Activated T-cell treated with anti-CD3 and anti-CD28 coated beads, Interleukin-2, amount 50 U/mL, for 48 hours (primary cell): ENCODE data around the gene RGS19.

Source experiments
- DNase-seq, 2 experiments: peaks; one replicate each; pipeline ENCODE4 v3.0.0-alpha.2; 2020

The RGS19 gene

GRCh38 chr20:64047046-64047389 is 32.3 kb downstream of the RGS19 start:
- DNase-seq = no peak

DNA sequence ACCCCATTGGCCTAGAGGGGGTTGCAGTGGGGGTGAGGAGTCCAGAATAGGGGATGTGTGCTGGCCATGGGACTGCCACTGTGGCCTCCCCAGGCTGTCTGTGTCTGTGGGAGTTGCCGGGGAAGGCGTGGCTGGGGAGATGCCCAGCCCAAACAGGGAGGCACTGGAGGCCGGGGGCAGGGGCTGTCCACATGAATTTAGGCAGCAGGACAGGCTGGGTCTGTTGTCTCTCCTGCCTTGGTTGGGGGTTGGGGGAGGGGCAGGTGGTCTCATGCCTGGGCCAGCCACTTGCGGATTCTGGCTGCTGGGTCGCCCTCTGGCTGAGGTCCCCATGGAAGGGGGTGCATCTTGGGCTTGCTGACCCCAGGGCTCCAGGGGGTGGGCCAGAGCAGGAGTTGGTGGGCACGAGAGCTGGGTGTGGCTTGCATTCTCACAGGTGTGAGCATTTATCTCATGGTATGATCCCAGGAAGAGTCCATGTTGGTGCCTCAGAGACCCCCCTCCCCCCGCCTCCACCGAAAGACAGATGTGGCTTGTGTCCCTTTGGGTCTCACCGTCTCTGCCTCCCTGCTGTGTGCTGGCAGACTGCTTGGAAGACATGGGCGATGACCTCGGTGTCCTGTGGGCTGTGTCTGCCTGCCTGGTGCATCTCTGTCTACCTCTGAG is 33.8 kb downstream of the RGS19 start:
- no peak for DNase-seq

DNA sequence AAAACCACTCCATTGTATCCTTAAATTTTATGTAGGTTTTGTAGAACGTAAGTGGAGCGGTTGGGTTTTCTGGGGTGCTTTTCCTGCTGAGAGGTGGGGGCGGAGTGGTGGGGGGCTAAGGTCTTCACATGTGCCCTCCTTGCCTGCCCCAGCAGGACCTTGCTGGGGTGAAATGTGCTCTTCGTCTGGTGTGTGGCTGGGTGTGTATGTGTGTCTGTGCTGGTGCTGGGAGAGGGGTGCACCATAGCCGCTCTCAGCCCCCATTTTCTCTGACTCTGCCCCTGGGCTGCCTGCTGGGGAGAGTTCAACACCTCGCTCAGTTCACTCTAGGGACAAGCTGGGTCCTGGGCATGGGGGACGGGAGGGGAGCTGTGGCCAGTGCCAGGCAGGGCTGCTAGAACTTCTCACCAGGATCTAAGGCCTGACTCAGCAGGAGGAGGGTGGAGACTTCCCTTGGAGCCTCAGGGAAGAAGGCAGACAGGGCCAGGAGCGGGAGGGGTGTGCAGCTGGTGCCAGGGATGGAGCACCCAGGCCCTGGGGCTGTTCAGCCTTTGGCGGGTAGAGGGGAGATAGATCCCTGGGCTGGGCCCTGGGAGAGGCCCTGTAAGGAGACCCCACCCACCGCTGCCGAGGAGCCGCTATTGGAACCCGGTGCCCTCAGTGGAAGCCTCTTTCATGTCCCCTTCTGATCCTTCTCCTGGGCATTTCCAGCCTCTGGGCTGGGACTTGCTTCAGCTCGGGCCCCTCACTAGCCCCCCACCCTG is 34.7 kb downstream of the RGS19 start:
- DNase-seq = no peak

DNA sequence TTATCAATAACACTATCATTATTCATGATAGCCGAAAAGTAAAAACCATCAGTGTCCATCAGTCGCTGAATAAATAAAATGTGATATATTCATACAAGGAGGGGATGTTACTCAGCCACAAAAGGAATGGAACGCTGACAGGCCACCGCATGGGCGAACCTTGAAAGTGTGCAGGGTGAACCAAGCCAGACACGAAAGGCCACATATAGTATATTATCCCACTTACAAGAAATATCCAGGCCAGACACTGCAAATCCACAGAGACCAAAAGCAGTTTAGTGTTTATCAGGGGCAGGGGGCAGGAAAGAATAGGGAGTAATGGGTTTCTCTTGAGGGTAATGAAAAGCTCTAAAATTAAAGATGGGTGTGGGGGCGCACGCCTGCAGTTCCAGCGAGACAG is 35.5 kb downstream of the RGS19 start:
- no peak for DNase-seq

DNA sequence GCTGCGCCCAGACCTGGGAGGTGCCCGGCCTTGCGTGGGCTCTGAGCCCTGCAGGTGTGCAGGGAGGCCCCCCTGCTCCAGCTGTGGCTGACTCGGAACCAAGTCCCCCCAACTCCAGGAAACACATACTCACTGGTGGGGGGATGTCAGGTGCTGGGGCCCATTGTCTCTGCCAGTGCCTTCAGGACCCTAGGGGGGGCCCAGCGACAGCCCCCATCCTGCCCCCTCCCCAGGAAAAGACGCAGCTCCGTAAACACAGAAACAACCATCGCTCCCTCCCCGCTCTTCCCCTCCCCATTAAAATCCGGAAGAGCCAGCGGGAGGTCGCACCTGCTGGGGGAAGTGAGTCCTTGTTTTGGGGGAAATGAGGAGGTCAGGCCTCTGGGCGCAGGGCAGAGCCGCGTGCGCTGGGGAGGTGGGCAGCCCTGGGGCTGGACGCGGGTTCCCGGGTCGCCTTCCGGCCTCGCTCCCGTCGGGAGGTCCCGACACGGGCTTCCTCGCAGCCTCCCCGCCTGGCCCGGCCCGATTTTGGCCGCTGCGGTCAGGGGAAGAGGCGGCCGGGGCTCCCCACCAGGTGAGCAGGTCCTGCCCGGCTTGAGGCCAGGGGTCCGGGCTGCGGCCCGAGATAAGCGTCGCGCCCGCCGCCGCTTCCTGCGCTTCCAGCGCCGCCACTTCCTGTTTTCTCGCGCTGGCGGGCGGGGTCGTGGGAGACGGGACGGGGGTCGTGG is 37.1 kb downstream of the RGS19 start:
- DNase-seq = peak in 1 of 2 experiments; percentile 50

GRCh38 chr20:64041781-64042053 is 37.6 kb downstream of the RGS19 start:
- peak in 1 of 2 experiments; percentile 29 for DNase-seq

DNA sequence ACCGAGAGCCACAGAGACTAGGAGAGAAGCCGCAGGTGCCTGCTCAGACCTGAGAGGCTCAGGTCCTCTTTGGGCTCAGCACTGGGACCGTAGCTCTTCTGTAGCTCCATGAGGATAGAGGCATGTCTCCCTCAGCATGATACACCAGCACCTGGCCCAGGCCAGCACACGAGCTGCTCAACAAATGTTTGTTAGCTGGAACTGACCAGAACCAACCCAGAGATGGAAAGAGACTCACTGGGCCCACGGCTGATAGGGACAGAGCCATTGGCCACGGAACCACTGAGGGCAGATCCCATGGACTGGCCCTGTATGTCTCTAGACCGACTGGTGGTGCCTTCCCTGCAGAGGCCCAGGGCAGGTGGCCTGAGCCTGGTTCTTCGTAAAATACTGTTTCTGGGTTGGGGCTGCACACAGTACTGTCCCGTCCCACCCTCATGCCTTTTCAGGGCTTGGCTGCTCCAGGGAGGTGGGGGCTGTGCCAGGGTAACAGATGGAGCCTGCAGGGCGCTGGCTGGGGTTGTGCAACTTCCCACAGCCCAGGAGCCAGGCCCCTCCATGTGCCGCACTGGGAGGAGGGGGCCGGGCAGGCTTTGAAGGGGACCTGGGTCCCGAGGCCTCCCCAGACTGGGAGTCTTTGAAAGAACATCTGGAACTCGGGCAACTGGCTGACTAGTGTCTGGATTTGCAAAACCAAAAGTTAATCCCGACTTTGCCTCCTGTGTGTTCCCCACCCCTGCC is 38.1 kb downstream of the RGS19 start:
- DNase-seq = no peak

DNA sequence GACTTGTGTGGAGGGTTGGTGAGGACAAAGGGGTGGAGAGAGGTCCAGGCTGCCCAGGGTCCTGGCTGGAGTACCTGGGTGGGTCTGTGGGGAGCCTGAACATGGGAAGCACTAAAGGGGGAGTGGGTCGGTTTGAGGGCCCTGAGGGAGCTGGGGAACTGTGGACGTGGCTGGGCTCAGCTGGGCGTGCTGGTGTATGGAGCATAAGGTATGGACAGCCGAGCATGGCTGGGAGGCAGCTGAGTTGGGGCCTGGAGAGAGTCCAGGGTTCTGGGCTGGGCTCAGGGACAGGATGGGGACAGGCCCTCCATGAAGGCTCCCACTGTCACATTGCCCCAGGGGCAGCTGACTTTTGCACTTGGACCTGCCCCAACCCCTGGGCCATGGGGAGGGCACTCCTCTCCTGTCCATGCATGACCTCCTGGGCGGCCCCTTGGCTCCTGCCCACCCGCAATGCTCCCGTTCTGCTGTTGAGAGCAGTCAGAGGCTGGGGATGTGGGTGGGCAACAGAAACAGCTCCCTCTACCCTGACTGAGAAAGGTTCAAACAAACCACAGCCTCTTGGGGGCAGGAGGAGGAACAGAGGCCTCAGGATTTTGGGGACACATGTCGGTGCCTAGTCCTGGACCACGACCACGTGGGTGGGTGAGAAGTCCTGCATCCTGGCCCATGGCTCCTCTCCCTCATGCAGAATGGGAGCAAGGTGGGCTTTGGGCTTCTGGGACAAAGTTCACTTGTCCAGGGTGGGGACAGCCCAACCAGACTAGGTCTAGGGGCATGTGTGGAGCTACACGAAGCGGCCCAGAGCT is 38.9 kb downstream of the RGS19 start:
- no peak for DNase-seq

DNA sequence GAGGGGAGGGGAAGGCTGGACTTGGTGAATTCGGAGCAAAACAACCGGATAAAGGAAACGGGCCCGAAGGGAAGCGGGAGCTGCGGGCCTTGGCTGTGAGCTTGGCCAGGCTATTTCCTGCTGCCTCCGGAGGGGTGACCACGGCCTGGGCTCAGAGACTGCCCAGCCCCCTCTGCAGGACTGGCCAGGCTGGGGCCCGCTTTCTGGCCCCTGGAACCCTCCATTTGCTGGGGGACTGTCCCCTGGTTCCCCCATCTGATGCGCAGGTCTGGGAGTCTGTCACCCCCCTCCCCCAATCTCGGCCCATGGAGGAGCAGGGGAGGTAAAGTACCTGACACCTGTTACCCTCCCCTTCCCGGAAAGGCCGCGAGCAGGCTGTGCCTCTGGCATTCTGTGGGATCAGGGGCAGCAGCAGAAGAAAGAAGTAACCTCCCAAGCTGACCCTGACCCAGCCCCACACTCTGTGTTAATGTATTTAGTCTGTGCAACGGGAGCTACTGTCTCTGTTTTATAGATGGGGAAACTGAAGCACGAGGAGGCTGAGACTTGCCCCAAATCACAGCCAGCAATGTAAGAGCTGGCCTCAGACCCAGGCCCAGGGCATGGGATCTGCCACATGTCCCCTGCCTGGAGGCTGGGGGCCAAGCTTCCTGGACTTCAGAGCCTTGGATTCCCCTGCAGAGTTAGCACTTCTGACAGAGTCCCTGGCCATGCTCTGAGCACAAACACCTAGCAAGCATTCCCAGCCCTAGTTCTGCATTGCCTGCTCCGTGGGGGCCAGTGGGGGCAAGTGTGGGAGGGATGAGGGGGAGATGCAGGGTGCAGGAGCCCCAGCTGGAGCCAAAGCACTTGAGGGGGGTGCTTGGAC is 39.8 kb downstream of the RGS19 start:
- DNase-seq = no peak

GRCh38 chr20:64038565-64039292 is 40.6 kb downstream of the RGS19 start:
- DNase-seq = peak; percentile 86 to 88

- no peak for DNase-seq
Observed at GRCh38 chr20:64038224-64038564, 41.1 kb downstream of the RGS19 start.

- peak; percentile 49 to 54 for DNase-seq
Observed at GRCh38 chr20:64037498-64038213, 41.7 kb downstream of the RGS19 start.

DNA sequence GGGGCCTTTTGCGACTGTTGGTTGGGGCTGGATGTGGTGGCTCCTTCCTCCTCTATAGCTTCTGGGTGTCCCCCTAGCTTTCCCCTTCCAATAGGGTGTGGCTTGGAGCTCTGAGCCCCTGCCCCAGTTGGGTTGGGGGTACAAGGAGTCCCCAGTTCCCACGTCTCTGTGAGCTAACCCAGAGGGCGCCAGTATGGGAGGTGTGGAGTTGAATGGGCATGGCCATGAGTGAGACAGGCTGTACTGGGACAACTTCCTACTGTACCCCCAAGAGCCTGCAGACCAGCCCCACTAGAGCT is 42.2 kb downstream of the RGS19 start:
- no peak for DNase-seq

- peak; percentile 51 to 59 for DNase-seq
Observed at GRCh38 chr20:64036346-64037198, 42.7 kb downstream of the RGS19 start.

GRCh38 chr20:64035933-64036345 is 43.4 kb downstream of the RGS19 start, which contains the start of gene C20orf204:
C20orf204 (plus strand) TSS chr20:64036182; CDS start chr20:64036324, 142 bp downstream.
- no peak for DNase-seq

DNA sequence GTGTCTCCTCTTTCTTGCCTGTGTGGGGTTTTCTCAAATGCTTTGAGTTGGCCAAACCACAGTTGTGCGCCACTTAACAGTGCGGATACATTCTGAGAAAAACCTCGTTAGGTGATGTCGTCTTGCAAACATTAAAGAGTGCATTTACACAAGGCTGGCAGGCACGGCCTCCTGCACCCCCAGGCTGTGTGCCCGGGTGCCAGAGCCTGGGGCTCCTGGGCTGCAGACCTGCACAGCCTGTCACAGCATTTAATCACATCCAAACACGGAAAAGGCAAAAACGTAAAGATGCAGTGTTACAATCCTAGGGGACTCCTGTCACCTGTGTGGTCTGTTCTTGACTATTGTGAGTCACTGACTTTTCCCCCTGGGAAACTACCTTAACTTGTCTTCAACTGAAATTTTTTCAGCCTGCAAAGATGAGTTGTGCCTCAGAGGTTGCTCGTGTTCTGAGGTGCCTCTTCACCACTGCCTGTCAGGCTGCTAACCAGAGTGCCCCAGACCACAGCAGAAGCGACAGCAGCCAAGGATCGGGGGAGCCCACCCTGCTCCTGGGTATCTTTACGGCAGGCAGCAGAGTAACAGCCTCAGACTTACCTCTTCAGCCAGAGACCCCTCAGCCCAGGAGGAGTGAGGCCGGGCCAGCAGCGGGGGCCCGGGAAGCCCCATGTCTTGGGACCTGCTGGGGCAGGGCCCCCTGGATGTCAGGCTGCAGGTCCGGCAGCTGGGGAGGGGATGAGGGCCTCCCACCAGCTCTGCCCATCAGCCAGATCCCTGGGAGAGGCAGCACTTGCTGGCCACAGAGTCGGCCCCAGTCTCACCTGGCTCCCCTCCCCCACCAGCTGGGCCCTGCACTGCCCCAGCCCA is 44.0 kb downstream of the RGS19 start:
- DNase-seq = peak; percentile 72 to 73

DNA sequence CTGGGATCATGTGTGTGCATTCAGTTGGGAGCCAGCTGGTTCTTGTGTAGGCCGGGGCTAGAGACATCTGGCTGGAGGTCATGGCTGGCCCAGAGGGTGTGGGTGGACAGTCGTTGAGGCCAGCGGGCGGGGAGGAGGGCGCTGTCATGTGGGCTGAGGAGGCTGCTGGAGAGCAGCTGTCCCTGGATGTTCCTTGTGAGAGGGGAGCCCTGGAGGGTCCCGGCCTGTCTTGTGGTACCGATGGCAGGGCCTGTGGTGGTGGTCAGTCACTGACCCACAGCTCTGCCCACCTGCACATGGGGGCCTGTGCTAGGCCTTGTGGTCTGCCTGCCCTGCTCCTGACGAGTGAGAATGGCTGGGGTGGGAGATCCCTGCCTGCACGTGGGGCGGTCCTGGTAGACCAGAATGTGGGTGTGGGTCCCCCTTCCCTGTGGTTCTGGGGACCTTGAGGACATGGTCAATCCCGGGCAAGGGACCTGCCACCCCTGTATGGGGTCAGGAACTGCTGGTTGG is 45.3 kb downstream of the RGS19 start:
- no peak for DNase-seq
